H9 (cell line): ENCODE measurements around the gene NUDT14. TPM values are rescaled to one million over a fixed set of nuclear protein-coding genes. Genes with fewer than 3 reads are reported as not detected.

Experiments
- DNase-seq: peaks from one replicate; pipeline ENCODE4 v3.0.0-alpha.2; 2017
- H2AFZ ChIP-seq: one replicate; pipeline ENCODE4 v1.6.1; 2013; ENCODE audit warnings: mild to moderate bottlenecking, low read length, control low read depth, moderate library complexity
- H2AK5ac ChIP-seq: 2 replicates; pipeline ENCODE4 v1.6.1; 2013; ENCODE audit warnings: low read length, control low read depth, mixed read lengths; ENCODE audit not compliant: insufficient read length
- H2BK120ac ChIP-seq: one replicate; pipeline ENCODE4 v1.6.1; 2013; ENCODE audit warnings: low read depth, mild to moderate bottlenecking, low read length, control low read depth, inconsistent platforms; ENCODE audit not compliant: poor library complexity, severe bottlenecking
- H2BK12ac ChIP-seq: 2 replicates; pipeline ENCODE4 v1.6.1; 2013; ENCODE audit warnings: low read length, control low read depth, mixed read lengths, low read depth; ENCODE audit not compliant: insufficient read length
- H2BK15ac ChIP-seq: 2 replicates; pipeline ENCODE4 v1.6.1; 2013; ENCODE audit warnings: low read depth, low read length, control low read depth
- H2BK20ac ChIP-seq: one replicate; pipeline ENCODE4 v1.6.1; 2013; ENCODE audit warnings: low read depth, mild to moderate bottlenecking, low read length, control low read depth, inconsistent platforms; ENCODE audit not compliant: poor library complexity, severe bottlenecking
- H2BK5ac ChIP-seq: 2 replicates; pipeline ENCODE4 v1.6.1; 2013; ENCODE audit warnings: low read length, control low read depth, mixed read lengths; ENCODE audit not compliant: insufficient read length
- H3K14ac ChIP-seq: 2 replicates; pipeline ENCODE4 v1.6.1; 2013; ENCODE audit warnings: low read length, control low read depth; ENCODE audit not compliant: insufficient read depth
- H3K18ac ChIP-seq: 2 replicates; pipeline ENCODE4 v1.6.1; 2013; ENCODE audit warnings: low read depth, mild to moderate bottlenecking, mixed read lengths, low read length, control low read depth; ENCODE audit not compliant: insufficient read length
- H3K23ac ChIP-seq: 2 replicates; pipeline ENCODE4 v1.6.1; 2013; ENCODE audit warnings: low read length, control low read depth, mixed read lengths, low read depth; ENCODE audit not compliant: insufficient read length
- H3K23me2 ChIP-seq: 2 replicates; pipeline ENCODE4 v1.6.1; 2013; ENCODE audit warnings: low read depth, mild to moderate bottlenecking, mixed read lengths, low read length, control low read depth; ENCODE audit not compliant: insufficient read length, poor library complexity, severe bottlenecking
- H3K27ac ChIP-seq: 2 replicates; pipeline ENCODE4 v1.5.1; 2013; ENCODE audit warnings: low read length, control low read depth, mixed read lengths, low read depth; ENCODE audit not compliant: insufficient read length
- H3K27me3 ChIP-seq: 2 replicates; pipeline ENCODE4 v1.6.1; 2013; ENCODE audit warnings: low read length, control low read depth, inconsistent platforms; ENCODE audit not compliant: insufficient read depth
- H3K4ac ChIP-seq: 2 replicates; pipeline ENCODE4 v1.6.1; 2013; ENCODE audit warnings: low read depth, mild to moderate bottlenecking, control low read depth, inconsistent platforms, low read length, moderate library complexity
- H3K4me1 ChIP-seq: 2 replicates; pipeline ENCODE4 v1.6.1; 2013; ENCODE audit warnings: low read length, control low read depth, inconsistent platforms; ENCODE audit not compliant: insufficient read depth
- H3K4me2 ChIP-seq: 2 replicates; pipeline ENCODE4 v1.6.1; 2013; ENCODE audit warnings: low read length, control low read depth, mixed read lengths; ENCODE audit not compliant: insufficient read length, insufficient read depth
- H3K56ac ChIP-seq: 2 replicates; pipeline ENCODE4 v1.6.1; 2013; ENCODE audit warnings: low read depth, mild to moderate bottlenecking, mixed read lengths, low read length, control low read depth; ENCODE audit not compliant: insufficient read length
- H3K79me1 ChIP-seq: 2 replicates; pipeline ENCODE4 v1.6.1; 2013; ENCODE audit warnings: low read depth, mild to moderate bottlenecking, moderate library complexity, low read length, control low read depth, inconsistent platforms; ENCODE audit not compliant: insufficient read depth, poor library complexity, severe bottlenecking
- H3K79me2 ChIP-seq: 2 replicates; pipeline ENCODE4 v1.6.1; 2013; ENCODE audit warnings: low read length, control low read depth, inconsistent platforms; ENCODE audit not compliant: insufficient read depth
- H3K9ac ChIP-seq: 2 replicates; pipeline ENCODE4 v1.6.1; 2013; ENCODE audit warnings: low read length, control low read depth, mixed read lengths; ENCODE audit not compliant: insufficient read length; ENCODE audit errors: extremely low read depth
- H3K9me3 ChIP-seq: one replicate; pipeline ENCODE4 v1.6.1; 2013; ENCODE audit warnings: low read depth, low read length, inconsistent platforms; ENCODE audit not compliant: control insufficient read depth
- H3T11ph ChIP-seq: one replicate; pipeline ENCODE4 v1.6.1; 2013; ENCODE audit warnings: mild to moderate bottlenecking, low read length, control low read depth, inconsistent platforms
- H4K20me1 ChIP-seq: one replicate; pipeline ENCODE4 v1.6.1; 2013; ENCODE audit not compliant: control insufficient read depth, insufficient read length, insufficient read depth
- H4K5ac ChIP-seq: 2 replicates; pipeline ENCODE4 v1.6.1; 2013; ENCODE audit warnings: low read depth, mild to moderate bottlenecking, mixed read lengths, low read length, control low read depth; ENCODE audit not compliant: insufficient read length
- H4K8ac ChIP-seq: replicated peaks from 2 replicates; pipeline ENCODE4 v1.6.1; 2013; ENCODE audit warnings: low read length, control low read depth, mixed read lengths, low read depth; ENCODE audit not compliant: insufficient read length
- H4K91ac ChIP-seq: 2 replicates; pipeline ENCODE4 v1.6.1; 2013; ENCODE audit warnings: low read depth, mild to moderate bottlenecking, moderate library complexity, mixed read lengths, low read length, control low read depth; ENCODE audit not compliant: insufficient read length
- H3K27ac Mint-ChIP-seq, 3 experiments: 2 replicates in 2 of 3; 3 replicates in 1 of 3; pipeline ENCODE4 v1.8.0; 2020 to 2021; ENCODE audit warnings: mixed read lengths in 3 of 3, mild to moderate bottlenecking in 1 of 3, moderate library complexity in 1 of 3
- H3K27me3 Mint-ChIP-seq: 2 replicates; pipeline ENCODE4 v1.8.0; 2021; ENCODE audit warnings: low read depth, mild to moderate bottlenecking, moderate library complexity, mixed read lengths
- H3K36me3 Mint-ChIP-seq, 3 experiments: 2 replicates in 2 of 3; 3 replicates in 1 of 3; pipeline ENCODE4 v1.8.0; 2020 to 2021; ENCODE audit warnings: low read depth in 3 of 3, mixed read lengths in 3 of 3; ENCODE audit not compliant: insufficient read depth in 1 of 3
- H3K4me1 Mint-ChIP-seq, 2 experiments: 2 replicates each; pipeline ENCODE4 v1.8.0; 2020; ENCODE audit warnings: mixed read lengths in 2 of 2
- H3K4me3 Mint-ChIP-seq, 2 experiments: 2 replicates in 1 of 2; 3 replicates in 1 of 2; pipeline ENCODE4 v1.8.0; 2020 to 2021; ENCODE audit warnings: mild to moderate bottlenecking in 2 of 2, mixed read lengths in 2 of 2, moderate library complexity in 1 of 2
- H3K9me3 Mint-ChIP-seq, 2 experiments: 2 replicates in 1 of 2; 3 replicates in 1 of 2; pipeline ENCODE4 v1.8.0; 2020; ENCODE audit warnings: mild to moderate bottlenecking in 2 of 2, mixed read lengths in 2 of 2, moderate library complexity in 1 of 2
- CTCF ChIP-seq: fragments of 200-600 bp; sonication (generic); conservative IDR thresholded peaks from 3 replicates; pipeline ENCODE4 v1.8.0; 2021; ENCODE audit warnings: antibody characterized with exemption, mild to moderate bottlenecking
- WGBS: extraction: QIAGEN DNeasy Blood & Tissue Kit; methylation state at CpG from one replicate; pipeline ENCODE4 v1.1.7; 2013; ENCODE audit warnings: missing lambda C conversion rate, low lambda C conversion rate, mixed read lengths; ENCODE audit not compliant: insufficient read length; ENCODE audit errors: extremely low coverage; 5-methylcytosine and 5-hydroxymethylcytosine counted together
- total RNA-seq: library from RNA; stranded (reverse); gene quantifications from 2 replicates; pipeline ENCODE4 v1.2.1, GENCODE V29; 2021

NUDT14 gene
- total RNA-seq, 1 experiment from 2014 or later: 41.1 TPM

- Histone ChIP-seq H4K20me1 (no peaks in the 10 kb centered on the region), H4K91ac (no peak overlapping the region), H3K27ac (no peak overlapping the region), H3K9ac (no peak overlapping the region), H2BK5ac (no peak overlapping the region), H4K5ac (no peak overlapping the region), H3K18ac (no peak overlapping the region), H3K79me2 (no peaks in the 10 kb centered on the region), H3K9me3 (no peaks in the 10 kb centered on the region), H3K4me1 (no peaks in the 10 kb centered on the region), H4K8ac (no peak overlapping the region), H3K23ac (no peak overlapping the region), H3T11ph (no peak overlapping the region), H2AK5ac (no peak overlapping the region), H2BK12ac (no peak overlapping the region), H3K79me1 (no peaks in the 10 kb centered on the region), H3K56ac (no peak overlapping the region), H3K14ac (no peak overlapping the region), H2BK15ac (no peak overlapping the region), H3K4ac (no peak overlapping the region), H3K27me3 (no peaks in the 10 kb centered on the region), H3K23me2 (no peaks in the 10 kb centered on the region), H2BK20ac (no peak overlapping the region), H3K4me2 (no peak overlapping the region), H2AFZ (no peak overlapping the region), H2BK120ac (no peak overlapping the region)
- H3K27ac Mint-ChIP-seq: peak overlapping the region in 2 of 3 experiments; percentile 64 to 74; a peak in 2 of 7 replicates
- no peak overlapping the region for H3K4me3 Mint-ChIP-seq
- H3K27me3 Mint-ChIP-seq: peaks cover 1% of the 10 kb centered on the region; the same call in 1 of the 2 replicates
- H3K9me3 Mint-ChIP-seq: no peaks in the 10 kb centered on the region
- H3K4me1 Mint-ChIP-seq: no peaks in the 10 kb centered on the region; a peak in 2 of 4 replicates
- DNase-seq: no peak
- no CpG with 5 or more reads among the region's 8 CpGs for WGBS
- no peak for TF ChIP-seq CTCF
- no peaks in the 10 kb centered on the region; a peak in 2 of 7 replicates for H3K36me3 Mint-ChIP-seq
Measured at GRCh38 chr14:105209091-105209490, 28.0 kb upstream of the NUDT14 start.
